Ramos (cell line): ENCODE measurements around the gene QPCT.

Experiments used
- in situ Hi-C: fragments of 300-500 bp; cut with MboI; formaldehyde crosslinking; loops from one replicate; pipeline ENCODE4 v1.14.3; 2022; ENCODE audit warnings: low sequenced_read_pairs; ENCODE audit not compliant: unreplicated experiment

QPCT gene

DNA sequence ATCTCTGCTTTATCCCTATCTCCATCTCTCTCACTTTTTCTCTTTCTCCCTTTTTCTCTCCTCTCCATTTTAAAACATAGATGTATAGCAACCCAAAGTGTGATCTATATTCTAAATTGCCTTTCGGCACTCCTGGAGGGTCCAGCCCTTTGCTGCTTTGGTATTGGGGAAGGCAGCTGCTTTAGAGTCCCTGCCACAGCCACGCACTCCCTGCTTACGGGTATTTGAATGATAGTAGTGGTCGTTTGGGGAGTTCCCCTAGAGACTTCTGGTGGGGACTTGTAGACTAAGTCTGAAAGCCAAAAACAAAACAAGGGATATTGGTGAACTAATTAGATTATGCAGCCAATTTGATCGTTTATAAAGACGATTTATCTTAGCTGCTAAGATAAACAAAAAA lies 11.9 kb downstream of the QPCT start:
- in situ Hi-C loops: no loop called here

DNA sequence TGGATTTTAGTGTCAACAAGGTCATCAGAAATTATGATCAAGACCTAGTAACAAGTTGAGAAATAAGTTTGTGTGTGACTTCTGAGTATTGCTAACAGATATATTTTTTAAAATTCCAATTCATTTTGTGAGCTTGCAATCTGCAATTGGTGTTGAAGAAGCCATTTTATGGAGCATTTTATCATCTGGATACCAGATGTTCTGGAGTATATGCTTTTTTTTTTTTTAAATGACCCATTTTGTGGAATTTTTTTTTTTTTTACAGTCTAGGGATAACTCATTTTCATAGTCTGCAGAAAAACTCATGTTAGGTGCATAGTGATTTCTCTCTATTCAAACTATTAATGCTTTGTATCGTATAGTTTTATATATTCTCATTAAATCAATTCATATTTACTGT lies 12.6 kb downstream of the QPCT start:
- in situ Hi-C loops: no loop called here

DNA sequence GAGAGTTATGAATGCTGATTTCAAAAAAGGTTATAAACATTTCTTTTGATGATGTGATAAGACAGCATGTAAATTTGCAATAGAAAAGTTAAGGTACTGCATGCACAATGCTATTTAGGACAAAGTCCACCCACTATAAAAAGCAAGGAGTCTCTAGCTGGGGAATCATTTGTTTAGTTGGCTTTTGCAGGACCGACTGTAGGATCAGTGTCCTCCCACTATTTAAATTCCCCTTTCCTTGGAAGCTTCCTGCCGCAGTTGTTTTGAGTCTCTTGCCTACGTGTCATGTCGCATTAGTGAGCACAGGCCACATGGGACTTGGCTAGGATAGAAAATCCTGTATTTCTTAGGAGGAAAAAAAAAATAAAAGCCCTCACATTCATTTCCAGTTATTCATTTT lies 13.1 kb downstream of the QPCT start:
- in situ Hi-C loops: no loop called here

DNA sequence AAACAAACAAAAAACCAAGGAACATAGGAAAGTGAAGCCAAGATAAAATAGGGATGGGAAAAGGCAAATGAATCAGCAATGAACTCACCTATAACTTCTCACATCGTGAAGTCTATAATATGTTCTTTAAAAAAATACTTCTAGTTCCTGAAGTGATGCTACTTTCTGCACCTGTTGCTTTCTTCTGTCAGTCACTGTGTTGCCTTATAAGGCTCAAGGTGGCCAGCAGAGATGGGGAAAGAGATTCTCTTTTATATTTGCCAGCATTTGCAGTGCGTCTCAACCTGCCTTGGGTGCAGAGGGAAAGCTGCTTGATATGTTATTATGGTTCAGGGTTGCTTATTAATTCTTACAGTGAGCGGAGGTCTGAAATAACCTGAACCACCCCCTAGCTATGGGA lies 14.0 kb downstream of the QPCT start:
- in situ Hi-C loops: no loop called here

DNA sequence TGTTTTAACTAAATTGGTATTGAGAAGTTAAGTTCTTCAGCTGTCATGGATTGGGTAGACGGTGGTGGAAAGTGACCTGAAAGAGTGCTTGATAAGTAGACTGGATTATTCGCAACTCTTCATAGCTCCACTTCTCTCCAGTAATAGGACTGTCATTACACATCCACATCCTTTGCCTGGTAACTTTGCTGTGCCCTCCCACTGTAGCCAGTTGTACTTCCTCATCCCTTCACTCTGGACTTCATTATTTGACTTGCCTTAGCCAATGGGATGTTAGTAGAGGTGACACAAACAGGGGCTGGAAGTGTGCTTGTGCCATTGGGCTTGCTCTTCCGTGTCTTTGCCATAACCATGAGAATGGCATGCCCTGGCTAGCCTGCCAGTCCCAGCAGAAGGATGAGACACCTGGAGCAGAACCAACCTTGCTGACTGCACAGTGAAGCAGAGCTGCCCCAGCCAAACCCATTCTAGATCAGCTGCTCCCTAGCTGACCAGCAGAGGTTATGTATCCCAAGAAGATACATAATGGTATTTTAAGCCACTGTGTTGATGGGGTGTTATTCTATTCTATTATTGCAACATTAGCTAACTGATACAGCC lies 16.9 kb downstream of the QPCT start:
- in situ Hi-C loops: no loop called here

DNA sequence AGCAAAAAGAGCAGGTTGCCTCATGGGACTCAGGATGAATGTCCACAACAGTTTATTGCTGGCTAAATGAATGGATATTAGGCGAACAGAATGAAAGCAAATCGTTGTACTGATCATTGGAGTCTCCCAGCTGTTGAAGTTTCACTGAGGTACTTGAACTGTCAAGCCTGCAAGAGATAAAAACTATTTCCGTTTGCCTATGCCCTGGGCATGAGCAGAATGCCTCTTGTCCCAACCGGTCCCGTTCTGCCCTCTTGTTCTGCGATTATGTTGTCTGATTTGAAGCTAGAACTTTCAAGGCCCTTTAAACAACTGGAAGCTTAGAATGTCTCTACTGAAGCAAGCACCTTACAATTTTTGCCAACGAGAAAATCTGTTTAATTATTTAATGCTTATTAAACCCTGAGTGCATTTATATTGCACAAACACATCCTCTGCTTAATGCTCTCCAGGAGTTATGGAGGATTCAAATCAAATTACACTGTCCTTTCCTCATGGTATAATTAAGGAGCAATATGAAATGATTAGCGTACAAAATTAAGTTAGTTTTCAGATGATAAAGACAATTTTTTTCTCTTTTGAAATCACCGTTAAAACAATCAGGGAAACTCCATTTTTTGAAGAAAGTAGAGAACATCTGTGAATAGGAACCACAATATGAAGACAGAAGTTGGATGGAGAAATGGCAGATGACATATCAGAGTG lies 17.7 kb downstream of the QPCT start:
- in situ Hi-C loops: no loop called here

DNA sequence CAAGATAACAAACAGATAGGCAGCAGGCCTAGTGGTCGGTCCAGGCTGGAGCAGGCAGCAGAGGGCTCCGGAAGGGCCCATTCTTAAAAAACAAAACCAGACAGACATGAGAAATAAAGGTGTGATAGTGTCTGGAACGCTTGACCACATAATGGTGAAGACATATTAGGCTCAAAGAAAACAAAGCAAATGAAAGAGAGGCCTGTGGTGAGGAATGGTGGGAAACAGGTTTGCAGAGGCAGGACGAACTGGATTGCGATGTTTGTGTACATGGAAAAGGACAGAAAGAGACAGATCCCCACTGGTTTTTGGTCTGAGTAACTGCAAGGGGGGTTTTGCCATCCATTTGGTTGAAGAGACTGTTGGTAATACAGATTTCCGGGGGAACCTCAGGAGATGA lies 19.9 kb downstream of the QPCT start:
- in situ Hi-C loops: no loop called here

DNA sequence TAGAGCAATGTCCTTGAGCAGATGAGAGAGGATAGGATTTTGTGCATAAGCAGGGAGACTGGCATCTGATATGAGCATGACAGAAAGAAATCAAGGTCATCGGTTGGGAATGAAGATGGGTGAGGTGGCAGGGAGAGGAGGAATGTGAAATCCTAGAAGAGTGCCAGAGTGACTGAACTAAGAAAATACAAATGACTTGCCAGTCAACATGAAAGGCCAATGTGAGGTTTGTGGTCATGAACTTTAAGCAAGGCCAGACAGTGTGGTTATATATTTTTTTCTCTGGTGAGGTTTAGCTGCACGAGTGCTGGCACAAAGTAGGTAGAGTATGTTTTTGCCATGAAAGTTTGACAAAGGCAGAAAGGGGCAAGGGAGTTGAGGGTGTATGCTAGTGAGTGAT lies 21.2 kb downstream of the QPCT start:
- in situ Hi-C loops: no loop called here

DNA sequence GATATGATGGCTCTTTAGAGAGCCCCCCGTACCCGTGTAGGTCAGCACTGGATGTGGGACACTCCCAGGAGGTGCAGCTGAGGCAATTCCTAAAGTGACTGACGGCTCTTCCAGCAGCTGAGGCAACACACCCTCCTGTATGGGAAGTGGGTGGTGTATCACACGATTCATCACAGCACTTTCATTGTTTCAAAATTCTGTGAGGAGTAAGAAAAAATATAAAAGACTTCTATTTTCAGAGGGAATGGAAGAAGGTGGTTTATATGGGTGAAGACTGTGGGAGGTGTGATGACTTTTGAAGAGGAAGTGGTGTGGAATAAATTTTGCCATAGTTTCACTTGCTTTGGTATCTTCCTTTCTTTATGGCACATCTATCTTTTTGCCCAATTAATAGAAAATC lies 22.3 kb downstream of the QPCT start:
- in situ Hi-C loops: no loop called here

DNA sequence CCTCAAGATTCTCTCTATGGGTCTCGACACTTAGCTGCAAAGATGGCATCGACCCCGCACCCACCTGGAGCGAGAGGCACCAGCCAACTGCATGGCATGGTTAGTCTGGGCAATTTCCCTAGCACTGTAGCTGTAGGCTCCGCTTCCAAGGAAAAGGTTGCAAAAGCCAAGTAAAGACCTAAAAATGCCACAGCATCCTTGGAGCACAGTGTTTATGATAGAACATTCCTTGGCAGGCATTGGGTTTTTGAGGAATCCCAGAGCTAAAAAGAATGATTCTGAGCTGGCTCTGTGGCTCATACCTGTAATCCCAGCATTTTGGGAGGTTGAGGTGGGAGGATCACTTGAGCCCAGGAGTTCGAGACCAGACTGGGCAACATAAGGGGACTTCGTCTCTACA lies 22.9 kb downstream of the QPCT start:
- in situ Hi-C loops: no loop called here

DNA sequence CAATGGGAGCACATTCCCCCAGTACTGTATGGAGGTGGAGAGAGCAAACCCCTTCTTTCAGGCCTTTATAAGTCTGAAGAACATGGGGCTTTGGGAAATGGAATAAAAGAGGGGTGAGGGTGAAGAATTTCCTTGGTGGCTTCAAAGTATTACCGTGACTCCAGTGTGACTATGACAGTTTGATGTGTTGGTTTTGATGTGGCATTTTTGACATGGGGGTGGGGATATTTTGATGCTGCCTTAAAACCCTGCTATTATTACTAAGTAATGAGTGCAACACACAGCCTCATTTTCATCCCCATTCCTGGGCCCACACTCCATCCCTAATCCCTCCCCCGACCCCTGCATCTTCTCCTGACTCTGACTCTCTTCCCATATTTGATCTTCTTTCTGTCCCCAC lies 23.6 kb downstream of the QPCT start:
- in situ Hi-C loops: no loop called here

DNA sequence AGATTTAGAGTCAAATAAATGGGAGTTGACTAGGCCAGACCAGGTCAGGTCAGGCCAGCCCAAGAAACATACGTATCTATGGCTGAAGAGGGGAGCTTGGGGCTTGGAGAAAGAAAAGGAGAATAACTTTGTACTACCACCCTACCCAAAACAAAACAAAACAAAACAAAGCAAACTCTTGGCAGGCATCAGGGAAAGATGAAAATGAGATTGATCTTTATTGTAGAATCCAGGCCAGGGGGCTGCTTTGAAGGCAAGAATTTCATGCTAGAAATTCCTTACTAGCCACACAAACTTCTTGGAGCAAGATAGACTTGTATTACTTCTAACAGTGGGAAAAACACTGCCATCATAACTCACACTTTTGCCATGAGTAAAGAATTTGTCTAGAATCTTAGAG lies 26.2 kb downstream of the QPCT start:
- in situ Hi-C loops: no loop called here

DNA sequence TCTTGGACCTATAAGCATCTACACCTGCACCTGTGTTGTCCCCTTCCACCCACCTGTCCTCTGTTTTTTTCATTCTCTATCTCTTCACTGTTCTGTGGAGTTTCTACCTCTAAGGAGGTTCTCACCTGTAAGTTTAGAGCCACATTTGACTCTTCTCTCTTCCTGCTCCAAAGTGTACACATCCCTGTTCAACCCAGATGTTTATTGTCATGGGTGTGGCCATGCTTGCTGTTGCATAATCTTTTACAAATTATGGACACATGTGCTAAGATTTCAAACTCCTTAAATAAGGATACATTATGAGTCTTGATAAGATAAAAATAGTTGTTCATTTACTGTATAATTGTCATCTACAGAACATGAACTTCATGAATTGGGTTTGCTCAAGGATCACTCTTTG lies 27.6 kb downstream of the QPCT start:
- in situ Hi-C loops: no loop called here

DNA sequence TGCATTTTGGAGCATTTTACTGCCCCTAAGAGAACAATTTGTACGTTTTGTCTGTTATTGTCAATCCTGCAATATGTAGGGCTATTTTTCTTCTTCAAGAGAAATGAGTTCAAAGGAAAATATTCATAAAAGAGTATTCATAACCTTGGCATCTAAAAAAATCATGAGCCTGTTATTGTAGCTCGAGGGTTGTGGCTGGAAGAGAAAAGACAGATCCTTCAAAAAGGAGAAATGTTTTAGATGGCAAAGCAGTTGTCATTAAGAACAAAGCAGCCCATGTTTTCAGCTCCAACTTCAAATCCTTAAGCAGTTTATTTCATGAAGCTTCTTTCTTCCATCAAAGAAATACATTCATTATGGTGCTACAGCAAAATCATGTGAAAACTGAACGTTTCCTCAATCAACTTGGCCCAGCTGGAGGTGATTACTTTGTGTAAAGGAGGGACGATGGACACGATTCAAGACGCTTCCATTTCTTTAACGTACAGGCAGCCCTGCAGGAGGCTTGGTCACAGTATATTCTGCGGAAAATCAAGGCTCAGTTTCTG lies 31.4 kb downstream of the QPCT start:
- in situ Hi-C loops: loop anchor here (25.0 kb wide), 1 partner anchor 1036 kb away; no protein-coding TSS in a partner anchor

DNA sequence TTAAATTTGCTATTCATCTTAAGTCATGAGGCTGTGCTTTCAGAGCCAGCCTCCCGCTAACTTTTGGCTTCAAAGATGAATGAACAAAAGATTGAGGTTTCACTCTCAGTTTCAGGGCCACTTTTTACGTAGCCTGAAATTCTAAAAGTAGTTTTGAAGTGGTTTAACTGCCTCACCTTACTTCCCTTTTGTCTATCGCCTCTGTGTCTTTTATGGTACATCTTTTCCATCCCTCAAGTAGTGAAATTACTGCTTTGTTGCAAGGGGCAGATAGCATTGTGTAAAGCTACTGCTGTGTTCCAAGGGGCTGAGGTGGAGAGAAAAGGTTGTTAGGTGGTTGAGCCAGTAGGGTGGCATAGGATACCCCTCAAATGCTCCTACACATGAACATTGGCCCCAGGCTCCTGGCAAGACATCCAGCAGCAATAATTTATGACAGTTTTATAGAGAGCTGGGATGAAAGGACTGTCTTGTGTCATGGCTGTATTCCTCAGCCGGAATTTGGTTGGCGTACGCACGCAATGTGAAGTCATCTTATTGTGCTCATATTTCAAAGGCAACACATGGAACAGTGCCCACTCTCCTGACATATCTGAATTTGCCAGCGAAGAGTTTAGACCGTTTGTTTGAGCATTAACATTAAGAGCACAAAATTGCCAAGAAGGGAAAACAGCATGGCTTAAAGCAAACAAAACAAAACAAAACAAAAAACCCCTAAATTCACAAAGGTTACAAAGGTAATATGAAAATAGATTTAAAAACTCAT lies 32.2 kb downstream of the QPCT start:
- in situ Hi-C loops: loop anchor here (25.0 kb wide), 1 partner anchor 1036 kb away; no protein-coding TSS in a partner anchor

DNA sequence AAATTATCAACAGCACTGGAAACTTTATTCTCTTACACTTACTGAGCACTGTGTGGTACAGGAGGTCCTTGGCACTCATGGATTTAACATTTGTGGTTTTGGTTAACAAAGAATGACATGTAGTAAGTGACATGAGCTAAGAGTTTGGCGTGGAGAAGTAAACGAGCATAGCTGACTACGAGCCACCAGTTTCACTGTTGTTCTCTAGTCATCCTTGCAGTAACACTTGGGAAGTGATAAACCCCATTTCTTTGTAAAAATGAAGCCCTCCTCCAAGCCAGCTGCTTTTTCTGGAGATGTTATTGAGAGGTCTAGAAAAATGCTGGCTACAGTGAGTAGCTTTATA lies 32.7 kb downstream of the QPCT start:
- in situ Hi-C loops: loop anchor here (25.0 kb wide), 1 partner anchor 1035 kb away; no protein-coding TSS in a partner anchor

DNA sequence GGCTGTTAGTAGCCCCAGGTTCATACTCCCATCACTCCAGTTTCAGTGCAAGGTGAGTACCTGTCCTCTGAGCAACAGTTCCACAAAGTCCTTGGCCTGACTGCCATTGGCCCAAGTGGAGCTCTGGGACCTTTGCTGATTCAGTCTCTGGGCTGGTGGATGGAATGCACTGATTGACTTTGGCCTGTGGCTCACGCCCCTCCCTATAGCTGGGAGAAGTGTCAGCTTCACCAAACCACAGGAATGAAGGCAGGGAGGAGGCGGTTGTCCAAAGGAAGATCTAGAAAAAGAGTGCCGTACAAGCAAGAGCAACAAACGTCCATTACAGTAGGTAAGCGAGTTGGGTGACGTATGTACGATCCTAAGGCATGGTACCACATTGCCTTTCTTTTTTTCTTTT lies 34.0 kb downstream of the QPCT start:
- in situ Hi-C loops: loop anchor here (25.0 kb wide), 1 partner anchor 1034 kb away; no protein-coding TSS in a partner anchor

DNA sequence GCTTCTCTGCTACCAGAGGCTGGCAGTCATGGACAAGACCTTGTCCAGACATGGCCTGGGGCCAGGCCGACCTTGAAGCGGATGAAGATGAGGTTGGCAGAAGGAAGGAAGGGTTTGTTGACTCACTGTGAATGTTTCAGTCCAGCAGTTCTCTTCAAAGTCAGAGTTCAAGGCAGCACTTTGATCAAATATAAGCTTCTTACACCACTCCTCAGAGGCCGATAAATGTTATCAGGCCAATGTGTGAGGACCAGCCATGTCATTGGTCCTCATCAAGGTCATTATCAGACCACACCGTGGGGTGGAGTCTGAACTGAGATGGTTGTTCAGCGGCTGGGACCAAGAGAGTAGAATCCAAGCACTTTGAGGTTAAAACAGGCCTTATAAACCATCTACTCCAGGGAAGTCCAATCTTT lies 35.5 kb downstream of the QPCT start:
- in situ Hi-C loops: loop anchor here (25.0 kb wide), 1 partner anchor 1032 kb away; no protein-coding TSS in a partner anchor

DNA sequence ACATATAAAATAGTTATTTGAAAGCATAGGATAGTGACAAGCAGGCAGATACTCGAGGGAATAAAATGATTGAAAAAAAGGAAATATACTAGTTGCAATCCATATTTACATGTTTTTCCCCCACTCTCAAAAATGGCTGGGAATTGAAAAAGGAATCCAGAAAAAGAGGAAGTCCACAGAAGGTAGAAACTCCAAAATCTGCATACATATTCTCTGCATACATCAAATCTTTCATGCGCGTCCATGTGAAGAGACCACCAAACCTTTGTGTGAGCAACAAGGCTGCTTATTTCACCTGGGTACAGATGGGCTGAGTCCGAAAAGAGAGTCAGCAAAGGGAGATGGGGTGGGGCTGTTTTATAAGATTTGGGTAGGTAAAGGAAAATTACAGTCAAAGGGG lies 36.4 kb downstream of the QPCT start:
- in situ Hi-C loops: loop anchor here (25.0 kb wide), 1 partner anchor 1032 kb away; no protein-coding TSS in a partner anchor

DNA sequence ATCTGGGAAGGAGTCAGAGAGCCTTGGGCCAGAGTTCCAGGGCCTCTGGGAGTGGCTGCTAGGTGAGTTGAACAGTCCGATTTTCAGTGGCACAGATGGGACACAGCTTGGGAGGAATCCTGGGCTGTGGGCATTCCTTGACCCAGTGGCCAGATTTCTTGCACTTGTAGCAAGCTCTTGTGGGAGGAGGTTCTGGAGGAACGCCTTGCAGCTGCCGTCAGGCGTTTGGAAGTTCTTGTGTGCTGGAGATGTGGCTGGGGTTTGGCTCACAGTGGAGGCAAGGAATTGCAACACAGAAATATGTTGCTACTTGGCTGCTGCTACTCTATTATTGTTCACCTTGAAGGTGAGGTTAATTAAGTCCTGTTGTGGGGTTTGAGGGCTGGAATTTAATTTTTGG lies 39.8 kb downstream of the QPCT start:
- in situ Hi-C loops: loop anchor here (25.0 kb wide), 1 partner anchor 1028 kb away; no protein-coding TSS in a partner anchor
